Caki2 (cell line): ENCODE data around the gene GXYLT2. TPM values are rescaled to one million over a fixed set of nuclear protein-coding genes. Genes with fewer than 3 reads are reported as not detected.

Experiments used
- total RNA-seq: library from RNA; depleted of rRNA; stranded (reverse); fragments of >200 nt; shearing (Covaris generic); gene quantifications from 2 replicates; pipeline ENCODE4 v1.2.3, GENCODE V29; 2014; ENCODE audit warnings: low replicate concordance; rRNA removed

GXYLT2 gene
- total RNA-seq, 1 experiment from 2014 or later: 2.1 TPM

Other genes starting within 250 kb of the GXYLT2 start
- gene SHQ1, start 39.6 kb upstream of the GXYLT2 start, total RNA-seq: 9.0 and 10.6 TPM in 2 replicates
- 22.0 and 28.4 TPM in 2 replicates for gene PPP4R2, start 108.8 kb downstream of the GXYLT2 start, total RNA-seq
- 0.71 and 5.6 TPM in 2 replicates for gene EBLN2, start 173.6 kb downstream of the GXYLT2 start, total RNA-seq